Keratinocyte (primary cell): ENCODE results near the gene HYAL1.

Experiments used
- EZH2 ChIP-seq: IDR thresholded peaks from one replicate; pipeline ENCODE4 v1.6.1; 2012; ENCODE audit warnings: inconsistent platforms, mild to moderate bottlenecking, low read length, moderate library complexity
- TF ChIP-seq, protein P1 (sequence below), 3 experiments: IDR thresholded peaks in 1 of 3; conservative IDR thresholded peaks in 1 of 3; optimal IDR thresholded peaks in 1 of 3; 2 replicates in 2 of 3; 3 replicates in 1 of 3; pipeline versions ENCODE3 to v1.5.1; 2011; ENCODE audit warnings: low read length in 3 of 3, mild to moderate bottlenecking in 3 of 3, moderate library complexity in 2 of 3, control low read depth in 1 of 3, inconsistent platforms in 1 of 3; ENCODE audit not compliant: insufficient read depth in 2 of 3; ENCODE audit errors: extremely low read depth in 1 of 3

GRCh38 chr3:50270422-50271224, 32.8 kb downstream of the HYAL1 start:
- TF ChIP-seq, protein P1, sequence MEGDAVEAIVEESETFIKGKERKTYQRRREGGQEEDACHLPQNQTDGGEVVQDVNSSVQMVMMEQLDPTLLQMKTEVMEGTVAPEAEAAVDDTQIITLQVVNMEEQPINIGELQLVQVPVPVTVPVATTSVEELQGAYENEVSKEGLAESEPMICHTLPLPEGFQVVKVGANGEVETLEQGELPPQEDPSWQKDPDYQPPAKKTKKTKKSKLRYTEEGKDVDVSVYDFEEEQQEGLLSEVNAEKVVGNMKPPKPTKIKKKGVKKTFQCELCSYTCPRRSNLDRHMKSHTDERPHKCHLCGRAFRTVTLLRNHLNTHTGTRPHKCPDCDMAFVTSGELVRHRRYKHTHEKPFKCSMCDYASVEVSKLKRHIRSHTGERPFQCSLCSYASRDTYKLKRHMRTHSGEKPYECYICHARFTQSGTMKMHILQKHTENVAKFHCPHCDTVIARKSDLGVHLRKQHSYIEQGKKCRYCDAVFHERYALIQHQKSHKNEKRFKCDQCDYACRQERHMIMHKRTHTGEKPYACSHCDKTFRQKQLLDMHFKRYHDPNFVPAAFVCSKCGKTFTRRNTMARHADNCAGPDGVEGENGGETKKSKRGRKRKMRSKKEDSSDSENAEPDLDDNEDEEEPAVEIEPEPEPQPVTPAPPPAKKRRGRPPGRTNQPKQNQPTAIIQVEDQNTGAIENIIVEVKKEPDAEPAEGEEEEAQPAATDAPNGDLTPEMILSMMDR (optimal IDR thresholded peaks at IDR 0.05 in 1 of 3, IDR thresholded peaks at IDR 0.05 in 1 of 3, conservative IDR thresholded peaks at IDR 0.05 in 1 of 3; ENCODE audit: extremely low read depth in 1 of 3, insufficient read depth in 2 of 3, low read length in 3 of 3), result no peak
- no peak for TF ChIP-seq EZH2
